ENCODE measurements around the gene OCRL.
"Not testable (repeated sequence)": the region's sequence is repeated elsewhere in the genome, so short reads cannot be mapped to it uniquely, and the experiment has no call there.

OCRL gene

DNA sequence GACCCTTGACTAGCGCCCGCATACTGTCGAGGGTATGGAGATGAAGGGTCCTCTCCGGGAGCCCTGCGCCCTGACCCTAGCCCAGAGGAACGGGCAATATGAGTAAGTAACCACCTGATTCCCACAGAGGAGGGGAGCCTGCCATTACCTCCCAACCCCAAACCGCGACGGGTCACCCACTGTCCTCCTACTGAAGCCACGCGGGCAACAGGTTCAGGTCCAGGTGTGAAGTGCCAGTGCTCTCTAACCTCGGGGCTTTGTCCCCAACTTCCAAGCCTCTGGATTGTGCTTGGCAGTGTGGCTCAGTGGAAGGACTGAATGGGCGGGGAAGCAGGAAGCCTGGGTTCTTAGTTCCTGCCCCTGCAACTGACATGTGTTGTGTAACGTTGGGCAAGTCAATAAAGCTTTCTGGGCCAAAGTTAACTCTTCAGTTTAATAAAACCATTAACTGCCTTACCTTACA, 694 bp downstream of the OCRL start:
- DNase-seq = no peak

DNA sequence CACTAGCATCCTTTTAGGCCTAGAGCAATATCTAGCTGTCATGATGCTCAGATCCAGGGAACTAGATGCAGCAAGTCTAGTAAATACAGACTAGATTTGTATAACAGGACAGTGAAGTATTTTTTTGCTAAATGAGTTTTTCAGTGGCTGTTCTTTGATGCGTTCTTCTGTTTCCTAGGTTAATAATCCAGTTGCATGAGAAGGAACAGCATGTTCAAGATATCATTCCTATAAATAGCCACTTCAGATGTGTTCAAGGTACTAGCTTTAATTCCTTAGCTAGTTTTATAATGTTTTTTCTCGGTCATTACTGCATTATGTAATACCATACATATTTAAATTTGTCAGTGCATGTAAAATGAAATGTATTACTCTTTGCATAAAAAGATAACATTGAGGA, 4.7 kb downstream of the OCRL start:
- no peak for DNase-seq

DNA sequence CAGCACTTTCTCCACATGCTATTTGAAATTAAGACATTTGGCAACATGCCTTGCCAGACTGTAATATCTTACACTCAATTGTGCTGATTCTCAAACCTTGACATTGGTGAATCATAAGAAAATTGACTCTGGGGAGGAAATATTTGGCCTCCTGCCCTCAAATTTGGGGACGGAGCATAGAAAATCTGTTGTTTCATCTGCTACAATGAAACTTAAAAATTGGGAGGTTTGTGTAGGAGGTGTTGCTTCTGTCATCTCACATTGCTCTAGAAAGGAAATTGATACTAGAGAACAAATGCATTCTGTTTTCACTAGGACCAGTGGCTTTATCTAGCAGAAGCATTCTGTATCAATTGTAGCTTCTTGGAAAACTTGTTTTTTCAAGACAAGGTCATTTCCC, 5.3 kb downstream of the OCRL start:
- DNase-seq = no peak

DNA sequence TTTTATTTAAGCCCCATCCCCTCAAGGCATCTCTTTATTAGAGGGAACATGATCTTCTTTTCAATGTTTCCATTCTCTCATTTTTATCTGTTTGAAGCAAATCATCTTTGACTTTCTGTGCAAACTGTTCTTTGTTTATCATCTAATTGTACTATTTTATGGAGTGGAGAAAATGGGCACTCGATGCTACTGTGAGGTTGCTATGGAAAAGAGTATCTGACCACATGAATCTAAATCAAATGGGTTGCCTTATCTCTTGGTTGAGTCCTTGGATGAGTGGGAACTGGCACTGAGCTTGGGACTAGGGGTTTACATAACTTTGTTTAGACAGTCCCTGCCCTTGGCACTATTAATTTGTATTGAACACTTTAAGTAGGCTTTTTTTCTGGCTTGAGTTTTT, 9.1 kb downstream of the OCRL start:
- no peak for DNase-seq

DNA sequence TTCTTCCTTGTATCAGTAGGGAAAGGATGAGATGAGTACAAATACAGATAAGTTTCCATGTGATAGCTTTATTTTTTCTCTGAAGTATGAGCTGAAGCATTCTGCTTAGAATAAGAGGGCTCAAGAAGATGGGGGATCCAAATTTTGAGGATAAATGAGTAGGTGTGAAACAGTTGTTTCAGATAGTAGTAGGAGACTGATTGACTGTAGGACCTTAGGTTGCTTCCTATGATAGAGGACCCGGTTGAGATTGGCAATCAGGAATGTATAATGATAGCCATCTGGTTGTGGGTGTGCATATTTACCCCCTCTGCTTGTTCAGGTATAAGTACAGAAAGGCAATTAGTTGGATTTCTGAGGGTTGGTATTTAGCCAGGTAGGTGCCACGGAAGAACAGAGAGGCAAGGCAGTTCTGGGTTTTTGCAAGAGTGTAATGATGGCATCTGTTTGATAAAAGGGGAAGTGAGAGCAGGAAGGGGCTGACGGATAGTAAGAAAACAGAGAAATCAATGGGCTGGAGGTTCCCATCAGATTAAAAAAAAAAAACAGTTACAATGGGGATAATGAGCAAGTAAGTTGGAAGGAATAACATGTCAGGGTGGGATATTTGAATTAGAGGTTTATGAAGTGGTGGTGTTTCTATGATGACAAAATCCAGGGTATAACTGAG, 13.7 kb downstream of the OCRL start:
- DNase-seq = no peak

DNA sequence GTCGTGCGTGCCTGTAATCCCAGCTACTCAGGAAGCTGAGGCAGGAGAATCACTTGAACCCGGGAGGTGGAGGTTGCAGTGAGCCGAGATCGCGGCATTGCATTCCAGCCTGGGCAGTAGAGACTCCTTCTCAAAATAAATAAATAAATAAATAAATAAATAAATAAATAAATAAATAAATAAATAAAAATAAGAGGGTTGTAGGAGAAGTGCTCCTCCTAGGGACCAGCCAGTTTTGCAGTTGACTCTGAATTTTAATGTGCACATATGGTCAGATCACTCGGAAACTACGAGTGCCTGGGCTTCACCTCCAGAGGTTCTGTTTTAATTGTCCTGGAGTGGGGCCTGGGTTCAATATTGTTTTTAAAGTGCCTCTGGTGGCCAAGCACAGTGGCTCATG, 14.8 kb downstream of the OCRL start:
- DNase-seq = not testable (repeated sequence)

DNA sequence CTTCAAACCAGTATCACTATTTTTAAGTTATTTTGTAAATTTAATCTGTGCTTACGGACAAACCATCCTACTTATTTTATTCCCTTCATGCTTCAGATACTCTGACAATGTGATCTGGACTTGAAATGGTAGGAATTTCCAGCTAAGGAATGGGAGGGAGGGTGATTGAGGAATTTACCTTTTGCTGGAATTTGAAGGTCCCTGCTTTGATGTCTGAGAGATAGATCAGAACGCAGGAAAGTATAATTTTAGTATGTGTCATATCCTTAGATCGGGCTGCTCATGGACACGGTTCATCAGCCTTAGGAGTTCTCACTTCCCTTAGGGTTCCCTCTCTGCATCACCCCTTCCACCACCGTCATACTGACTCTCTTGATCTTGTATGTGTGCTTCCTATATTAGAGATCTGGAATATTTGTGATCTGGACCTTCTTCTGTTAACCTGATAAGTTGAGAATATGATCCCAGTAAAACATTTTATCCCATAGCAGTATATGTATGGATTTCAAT, 16.8 kb downstream of the OCRL start:
- DNase-seq = no peak

DNA sequence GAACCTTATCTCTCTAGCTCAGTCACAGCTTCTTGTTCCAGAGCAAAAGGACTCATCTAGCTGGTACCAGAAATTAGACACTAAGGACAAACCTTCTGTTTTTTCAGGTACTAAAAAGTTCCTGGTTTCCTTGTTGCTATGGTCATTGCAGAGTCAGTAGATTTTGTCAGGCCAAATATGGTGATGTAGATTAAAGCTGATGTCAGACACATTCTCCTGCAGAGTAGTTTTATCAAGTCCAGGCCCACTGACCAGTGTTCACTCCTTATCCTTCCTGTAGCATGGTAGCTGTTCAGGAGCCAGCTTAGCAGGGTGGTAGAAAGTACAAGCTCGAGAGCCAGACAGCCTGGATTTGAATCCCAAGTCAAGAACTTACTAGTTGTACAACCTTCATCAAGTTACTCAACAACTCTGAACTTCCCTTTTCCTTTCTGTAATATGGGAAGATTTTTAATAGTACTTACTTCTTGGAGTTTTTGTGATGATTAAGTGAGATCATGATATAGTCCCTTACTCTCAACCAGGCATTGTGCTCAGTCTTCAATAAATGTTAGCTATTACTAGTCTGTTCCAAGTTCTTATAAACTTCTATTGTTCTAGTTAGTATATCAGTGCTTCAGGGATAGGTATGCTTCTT, 17.9 kb downstream of the OCRL start:
- no peak for DNase-seq

DNA sequence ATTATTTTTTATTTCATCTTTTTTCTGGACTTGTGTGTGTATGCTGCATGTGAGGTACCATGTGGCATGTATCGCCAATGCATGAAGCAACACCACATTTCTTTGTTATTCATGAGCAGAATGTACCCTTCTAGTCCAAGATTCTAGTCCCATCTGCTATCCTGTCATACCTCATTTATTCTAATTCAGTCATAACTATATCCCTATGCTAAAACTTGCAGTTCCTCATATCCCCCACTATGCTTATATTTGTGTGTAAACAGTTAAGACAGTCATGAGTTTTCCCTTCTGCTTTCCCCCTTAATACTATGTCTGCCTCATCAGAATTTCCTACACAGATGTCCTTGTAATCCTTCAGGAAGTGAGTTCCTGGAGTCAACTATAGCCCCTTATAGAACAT, 19.7 kb downstream of the OCRL start:
- no peak for DNase-seq

DNA sequence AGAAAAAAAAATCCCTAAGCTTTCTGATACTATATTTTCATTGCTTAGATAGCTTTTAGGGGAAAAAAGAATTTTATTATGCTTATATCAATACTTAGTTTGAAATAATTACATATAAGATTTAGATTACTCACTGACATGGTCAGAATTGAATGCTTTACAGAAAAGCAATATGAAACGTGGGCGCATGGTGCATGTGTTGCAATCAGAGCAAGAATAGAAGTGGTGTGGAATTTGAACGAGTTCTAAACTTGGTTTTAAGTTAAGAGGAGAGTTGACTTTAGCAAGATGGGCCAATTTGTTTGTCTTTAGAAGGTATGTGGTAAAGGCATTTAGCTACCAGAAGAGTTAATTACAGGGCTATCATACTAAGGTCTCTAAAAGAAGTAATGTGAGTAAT, 21.4 kb downstream of the OCRL start:
- DNase-seq = no peak

DNA sequence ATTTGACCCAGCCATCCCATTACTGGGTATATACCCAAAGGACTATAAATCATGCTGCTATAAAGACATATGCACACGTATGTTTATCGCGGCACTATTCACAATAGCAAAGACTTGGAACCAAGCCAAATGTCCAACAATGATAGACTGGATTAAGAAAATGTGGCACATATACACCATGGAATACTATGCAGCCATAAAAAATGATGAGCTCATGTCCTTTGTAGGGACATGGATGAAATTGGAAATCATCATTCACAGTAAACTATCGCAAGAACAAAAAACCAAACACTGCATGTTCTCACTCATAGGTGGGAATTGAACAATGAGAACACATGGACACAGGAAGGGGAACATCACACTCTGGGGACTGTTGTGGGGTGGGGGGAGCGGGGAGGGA, 24.3 kb downstream of the OCRL start:
- DNase-seq = not testable (repeated sequence)

DNA sequence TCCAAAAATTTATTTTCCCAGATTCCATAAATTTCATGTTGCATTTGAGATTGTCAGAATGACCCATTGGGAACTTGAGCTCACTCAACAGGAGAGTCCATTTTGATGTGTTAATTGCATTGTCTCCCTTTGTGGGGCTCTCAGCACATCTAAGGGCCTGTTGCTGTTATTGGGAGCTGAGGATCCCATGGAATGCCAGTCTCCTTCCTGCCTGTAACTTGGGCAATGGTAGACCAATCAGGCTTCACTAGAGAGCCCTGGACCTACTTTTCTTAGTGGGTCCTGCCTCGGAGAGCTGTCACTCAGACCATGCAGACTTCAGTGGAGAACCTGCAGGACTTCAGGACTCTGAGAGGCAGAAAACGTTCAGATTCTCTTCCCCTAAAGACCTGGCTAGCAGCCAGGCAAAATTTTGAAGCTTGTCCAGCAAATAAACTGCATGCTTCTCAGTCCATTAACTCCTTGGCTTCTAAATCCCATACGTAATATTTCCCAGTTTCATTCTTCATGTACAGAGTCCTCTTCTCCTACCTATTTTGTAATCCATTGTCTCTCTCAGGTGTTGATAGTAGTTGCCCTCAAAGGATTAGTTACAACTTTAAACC, 25.1 kb downstream of the OCRL start:
- DNase-seq = no peak

DNA sequence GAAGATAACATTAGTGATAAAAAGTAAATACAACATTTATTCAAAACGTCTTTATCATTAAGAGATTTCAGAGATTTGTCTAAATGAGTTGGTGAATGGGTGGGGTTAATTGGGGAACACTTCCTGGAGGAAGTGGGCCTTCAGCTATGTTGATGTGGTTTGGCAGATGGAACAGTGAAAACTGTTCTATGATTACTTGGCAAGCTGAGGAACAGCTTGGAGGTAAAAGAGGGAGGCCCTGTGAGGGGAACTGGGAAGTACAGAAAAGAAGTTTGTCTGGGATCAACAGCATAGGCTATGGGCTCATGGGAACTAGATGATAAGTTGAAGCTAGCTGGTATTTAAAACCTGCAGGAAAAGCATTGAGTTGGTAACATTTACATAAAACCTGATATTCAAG, 26.0 kb downstream of the OCRL start:
- no peak for DNase-seq

DNA sequence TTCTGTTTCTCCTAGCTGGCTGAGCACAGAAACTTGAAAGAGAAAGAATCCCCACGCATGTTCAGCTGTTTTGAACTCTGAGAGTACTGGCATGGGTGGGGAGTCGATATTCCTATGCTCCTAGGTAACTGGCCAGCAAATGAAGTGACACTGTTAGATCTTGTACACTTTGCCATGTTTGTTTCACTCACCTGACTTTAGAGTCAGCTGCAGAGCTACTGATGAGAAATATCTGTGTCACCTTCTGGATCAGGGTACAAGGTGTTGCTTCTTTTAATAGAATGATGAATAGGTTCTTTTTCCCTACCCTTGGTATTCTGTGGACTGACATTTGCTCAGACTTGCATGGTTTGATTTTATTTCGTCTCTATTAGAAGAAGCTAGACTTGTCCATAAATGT, 28.3 kb downstream of the OCRL start:
- no peak for DNase-seq

DNA sequence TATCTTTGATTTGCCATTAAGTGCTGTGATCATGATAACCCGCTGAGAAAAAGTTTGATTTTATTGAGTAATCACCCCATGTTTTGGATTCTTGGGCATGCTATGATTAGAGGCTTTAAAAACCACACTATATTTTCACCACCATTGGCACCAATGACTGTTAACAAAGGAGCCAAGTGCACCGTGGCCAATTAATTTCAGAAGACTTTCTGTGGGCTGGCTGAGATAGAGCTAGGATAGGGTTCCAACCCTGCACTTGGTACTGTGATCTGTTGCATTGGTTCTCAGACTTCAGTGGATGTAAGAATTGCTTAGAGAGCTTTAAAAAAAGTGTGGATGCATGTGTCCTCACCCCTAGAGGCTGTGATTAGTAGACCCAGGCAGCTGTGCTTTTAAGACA, 32.4 kb downstream of the OCRL start:
- no peak for DNase-seq

DNA sequence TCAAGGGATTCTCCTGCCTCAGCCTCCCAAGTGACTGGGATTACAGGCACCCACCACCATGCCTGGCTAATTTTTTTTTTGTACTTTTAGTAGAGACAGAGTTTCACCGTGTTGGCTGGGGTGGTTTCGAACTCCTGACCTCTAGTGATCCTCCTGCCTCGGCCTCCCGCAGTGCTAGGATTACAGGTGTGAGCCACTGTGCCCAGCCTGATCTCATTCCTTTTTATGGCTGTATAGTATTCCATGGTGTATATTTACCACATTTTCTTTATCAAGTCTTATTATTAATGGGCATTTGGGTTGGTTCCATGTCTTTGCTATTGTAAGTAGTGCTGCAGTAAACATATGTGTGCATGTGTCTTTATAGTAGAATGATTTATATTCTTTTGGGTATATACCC, 33.6 kb downstream of the OCRL start:
- not testable (repeated sequence) for DNase-seq

DNA sequence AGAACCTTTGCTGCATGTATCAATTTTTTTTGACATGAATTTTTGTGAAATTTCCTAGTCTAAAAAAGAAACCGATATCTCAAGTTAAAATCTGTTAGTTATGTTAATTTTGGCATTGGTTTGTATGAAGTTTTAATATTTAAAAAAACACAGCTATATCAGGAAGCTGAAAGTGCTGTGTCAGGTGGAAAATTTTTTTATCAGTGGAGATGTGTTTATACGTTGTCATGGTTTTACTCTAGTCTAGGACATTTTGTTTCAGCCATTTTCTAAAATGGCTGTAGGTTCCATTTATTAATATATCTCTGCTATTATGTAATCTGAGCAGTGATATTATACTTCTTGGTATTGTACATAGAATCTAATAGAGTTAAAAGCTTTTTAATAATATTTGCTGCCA, 34.2 kb downstream of the OCRL start:
- no peak for DNase-seq

DNA sequence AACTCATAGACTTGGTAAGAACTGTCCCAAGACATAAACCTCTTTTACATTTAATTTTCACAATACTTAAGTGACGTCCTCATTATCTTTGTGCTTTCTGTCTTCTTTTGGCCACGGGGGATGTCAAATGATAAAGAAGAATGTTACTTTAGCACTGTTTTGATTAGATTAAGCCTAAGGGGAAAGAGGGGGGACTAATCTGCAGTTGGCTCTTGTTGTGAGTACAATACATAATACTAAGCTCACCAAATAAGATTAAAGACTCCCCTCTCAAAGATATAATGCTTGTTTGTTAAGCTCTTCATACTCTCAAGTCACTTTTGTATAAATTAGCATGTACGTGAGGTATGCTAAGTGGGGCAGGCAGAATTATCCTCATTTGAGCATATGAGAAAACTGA, 36.5 kb downstream of the OCRL start:
- DNase-seq = no peak

DNA sequence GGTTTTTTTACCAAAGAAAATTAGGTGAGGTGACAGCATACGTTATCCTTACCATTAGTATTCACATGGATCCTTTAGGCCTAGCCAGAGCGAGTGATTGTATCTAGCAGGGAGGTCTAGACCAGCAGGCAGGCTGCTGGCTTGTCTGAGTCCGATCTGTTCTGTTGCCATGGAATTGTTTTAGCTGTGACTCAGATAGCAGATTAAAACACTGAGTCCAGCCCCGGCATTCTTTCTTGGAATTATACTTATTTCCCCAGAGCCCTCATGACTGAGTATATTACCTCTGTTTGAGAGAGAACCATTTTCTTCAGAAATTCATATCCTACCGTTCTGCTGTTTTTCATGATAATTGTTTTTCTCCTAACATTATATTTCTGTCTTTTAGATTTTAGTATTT, 37.4 kb downstream of the OCRL start:
- DNase-seq = no peak

DNA sequence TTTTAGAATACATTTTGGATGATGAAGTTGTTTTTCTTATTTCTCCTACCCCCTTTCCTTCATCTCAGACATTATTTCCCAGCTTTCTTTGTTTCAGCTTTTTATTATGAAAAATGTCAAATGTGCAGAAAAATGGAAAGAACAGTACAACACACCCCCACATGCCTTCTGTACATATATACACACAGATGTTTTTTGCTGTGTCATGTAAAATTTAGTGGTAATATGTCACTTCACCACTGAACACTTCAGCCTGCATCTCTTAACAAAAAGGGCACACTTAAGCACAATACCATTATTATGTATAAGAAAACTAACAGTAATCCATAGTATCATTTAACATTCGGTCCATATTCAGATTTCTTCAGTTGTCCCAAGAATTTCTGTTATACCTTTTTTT, 37.8 kb downstream of the OCRL start:
- no peak for DNase-seq

DNA sequence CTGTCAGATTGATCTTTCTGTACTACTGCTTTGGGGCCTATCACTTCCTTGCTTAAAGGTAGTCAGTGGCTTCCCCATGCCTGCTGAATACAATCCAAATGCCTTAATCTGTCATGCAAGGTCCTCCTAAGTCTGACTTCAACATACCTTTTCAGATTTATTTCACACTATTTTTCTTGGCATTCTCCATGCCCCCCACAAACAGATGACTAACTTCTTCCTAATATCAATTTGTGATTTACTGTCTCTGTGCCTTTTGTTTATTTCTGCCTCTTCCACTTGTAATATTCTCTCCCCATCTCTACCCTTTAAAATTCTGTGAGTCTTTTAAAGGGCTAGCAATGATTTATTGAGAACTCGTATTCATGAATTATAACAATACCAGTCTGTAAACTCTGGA, 41.8 kb downstream of the OCRL start:
- DNase-seq = no peak

DNA sequence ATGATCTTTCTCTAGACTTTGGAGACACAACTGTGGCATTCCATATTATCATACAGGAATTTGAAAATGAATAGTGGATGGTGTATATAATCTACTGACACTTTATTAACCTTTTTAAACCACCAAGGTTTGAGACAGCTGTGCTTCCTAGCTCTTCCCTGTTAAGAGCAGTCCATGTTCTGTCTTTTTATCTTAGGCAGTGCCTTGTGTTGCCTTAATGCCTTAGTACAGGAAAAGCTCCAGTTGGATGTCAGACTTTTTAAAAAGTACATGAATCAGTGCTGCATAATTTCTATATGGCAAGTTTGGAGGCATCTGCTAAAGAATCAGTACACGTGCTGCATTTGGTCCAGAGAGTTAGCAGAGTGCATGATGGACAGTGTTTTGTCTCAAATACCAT, 45.1 kb downstream of the OCRL start:
- no peak for DNase-seq

DNA sequence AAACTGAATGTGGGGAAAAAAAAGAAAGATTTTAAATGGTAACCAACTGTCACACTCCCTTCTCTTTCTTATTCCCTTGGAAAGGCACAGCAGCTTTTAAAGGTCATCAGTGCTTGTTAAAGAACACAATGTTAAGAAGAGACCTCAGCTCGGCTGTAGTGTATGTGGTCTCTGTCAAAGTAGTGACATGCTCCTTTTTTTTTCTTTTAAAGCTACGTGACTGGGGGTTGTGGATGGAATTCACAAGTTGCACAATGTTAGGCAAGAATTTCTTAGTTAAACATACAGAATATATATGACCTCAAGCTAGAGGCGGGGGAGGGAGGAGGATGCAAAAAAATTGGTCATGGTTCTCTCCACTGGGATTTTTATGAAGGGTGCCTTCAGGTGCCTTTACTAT, 45.6 kb downstream of the OCRL start:
- no peak for DNase-seq

DNA sequence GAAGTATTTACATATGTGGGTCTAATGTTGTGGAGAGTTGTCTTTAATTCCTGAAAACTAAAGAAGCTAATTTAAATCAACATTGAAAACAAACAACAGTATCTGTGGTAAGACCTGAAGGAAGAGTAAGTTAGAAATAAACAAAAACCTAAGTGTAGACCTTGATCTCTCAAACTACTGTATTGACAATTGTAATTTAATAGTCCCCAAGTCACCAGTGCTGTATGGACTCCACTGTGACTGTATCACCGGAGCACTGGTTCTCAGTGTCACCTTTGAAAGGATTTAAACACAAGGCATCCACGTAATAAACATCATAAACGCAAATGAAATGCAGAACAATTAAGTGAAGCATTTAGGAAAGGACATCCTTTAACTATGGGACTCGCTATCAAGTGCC, 46.4 kb downstream of the OCRL start:
- DNase-seq = no peak

DNA sequence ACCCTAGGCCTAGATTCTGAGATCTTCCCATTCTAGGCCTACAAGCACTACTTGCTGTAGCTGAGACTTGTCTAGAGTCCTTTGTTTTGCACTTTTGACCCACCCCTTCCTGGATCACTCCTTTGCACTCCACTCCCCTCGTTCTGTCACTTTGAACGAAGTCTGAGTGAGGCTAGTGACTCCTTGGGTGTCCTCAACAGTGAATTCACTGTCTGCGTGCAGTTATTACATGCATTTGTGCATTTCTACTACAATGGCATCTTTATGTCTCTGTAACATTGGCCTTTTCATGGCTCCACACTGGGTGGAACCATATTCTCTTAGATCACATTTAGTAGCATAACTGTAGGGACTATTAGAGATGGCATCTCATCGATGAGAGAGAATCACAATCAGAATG, 50.5 kb downstream of the OCRL start:
- DNase-seq = no peak

All from DMS153 (cell line).